Left kidney (tissue), 8 donors: ENCODE measurements around the gene TMEM80. TPM values are rescaled to one million over a fixed set of nuclear protein-coding genes. Genes with fewer than 3 reads are reported as not detected.
"Not testable (repeated sequence)": the region's sequence is repeated elsewhere in the genome, so short reads cannot be mapped to it uniquely, and the experiment has no call there.

Experiments used
- DNase-seq: peaks from one replicate; pipeline ENCODE4 v3.0.0-alpha.2; 2013
- long read RNA-seq, 8 donors: transcript quantifications; one replicate each; lab custom pipeline, GENCODE V29; 2026
- polyA plus RNA-seq: library from polyadenylated mRNA; unstranded; fragments of 120-200 nt; gene quantifications from one replicate; pipeline ENCODE4 v1.2.1, GENCODE V29; 2013; ENCODE audit not compliant: insufficient read length

TMEM80 gene
- polyA plus RNA-seq = 56.5 TPM
- long read RNA-seq, donor 1, partial matches to known transcripts = 8 of 16 reads
- long read RNA-seq, donor 1, other reads (novel, unspliced or antisense) = 7 of 16 reads
- long read RNA-seq, donor 2, partial matches to known transcripts = 10 of 15 reads
- long read RNA-seq, donor 2, other reads (novel, unspliced or antisense) = 5 of 15 reads
- long read RNA-seq, donor 3, partial matches to known transcripts = 6 of 11 reads
- long read RNA-seq, donor 3, other reads (novel, unspliced or antisense) = 5 of 11 reads
- long read RNA-seq, donor 4 = 0 reads
- long read RNA-seq, donor 5, partial matches to known transcripts = 0 of 20 reads
- long read RNA-seq, donor 5, other reads (novel, unspliced or antisense) = 20 of 20 reads
- long read RNA-seq, donor 6, partial matches to known transcripts = 7 of 7 reads
- long read RNA-seq, donor 6, other reads (novel, unspliced or antisense) = 0 of 7 reads
- long read RNA-seq, donor 7, partial matches to known transcripts = 0 of 1 reads
- long read RNA-seq, donor 7, other reads (novel, unspliced or antisense) = 0 of 1 reads
- long read RNA-seq, donor 8, partial matches to known transcripts = 5 of 5 reads
- long read RNA-seq, donor 8, other reads (novel, unspliced or antisense) = 0 of 5 reads

DNA sequence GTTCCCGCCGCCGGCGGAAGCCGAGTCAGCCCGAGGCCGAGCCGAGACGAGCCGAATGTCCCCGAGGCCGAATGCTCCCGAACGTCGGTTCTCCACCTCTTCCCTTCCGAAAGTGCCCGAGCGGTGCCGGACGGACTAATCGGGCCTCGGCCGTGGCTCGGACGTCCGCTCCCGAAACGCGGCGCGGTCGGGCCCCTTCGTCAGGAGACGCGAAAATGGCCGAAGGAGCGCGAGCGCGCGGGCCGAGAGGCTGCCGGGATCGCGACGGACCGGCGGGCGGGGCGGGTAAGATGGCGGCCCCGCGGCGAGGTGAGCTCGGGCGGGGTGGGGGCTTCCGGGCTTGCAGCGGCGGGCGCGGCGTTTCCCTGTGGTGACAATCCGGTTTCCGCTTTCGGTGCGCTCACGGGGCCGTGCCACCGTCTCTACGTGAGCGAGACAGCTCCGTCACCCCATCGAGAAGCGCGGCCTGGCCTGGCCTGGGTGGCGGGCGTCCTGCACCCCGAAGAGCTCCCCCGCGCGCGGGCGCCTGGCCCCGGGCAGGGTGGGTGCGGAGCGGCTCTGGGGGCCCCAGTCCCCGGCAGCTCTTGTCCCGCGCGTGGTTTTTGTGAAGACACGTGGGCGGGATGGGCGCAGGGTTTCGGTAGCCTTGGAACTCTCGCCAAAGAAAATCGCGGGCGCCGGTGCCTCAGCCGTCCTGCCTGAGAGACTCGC lies at the start of gene TMEM80:
TSS of gene TMEM80 (plus strand) at position 279 of the 711 bp plus-strand sequence. CDS start at position 291, 12 bp downstream.
- DNase-seq = peak; percentile 98

DNA sequence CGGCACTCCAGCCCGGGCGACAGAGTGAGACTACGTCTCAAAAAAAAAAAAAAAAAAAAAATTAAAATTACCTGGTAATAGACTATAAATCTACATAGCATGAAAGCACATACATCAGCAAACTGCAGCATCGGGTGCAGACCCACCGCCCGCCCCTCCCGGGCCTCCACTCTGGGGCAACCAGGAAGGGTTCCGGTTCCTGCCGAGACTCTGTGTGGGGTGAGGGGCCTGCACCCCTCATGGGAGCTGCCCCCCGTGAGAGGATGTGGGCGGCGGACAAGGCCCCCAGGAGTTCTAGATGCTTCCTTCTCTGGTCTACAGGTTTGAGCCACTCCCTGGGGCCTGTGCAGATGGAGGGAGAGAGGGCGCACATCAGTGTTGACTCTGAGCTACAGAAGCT lies 49.4 kb upstream of the TMEM80 start:
- DNase-seq = no peak

DNA sequence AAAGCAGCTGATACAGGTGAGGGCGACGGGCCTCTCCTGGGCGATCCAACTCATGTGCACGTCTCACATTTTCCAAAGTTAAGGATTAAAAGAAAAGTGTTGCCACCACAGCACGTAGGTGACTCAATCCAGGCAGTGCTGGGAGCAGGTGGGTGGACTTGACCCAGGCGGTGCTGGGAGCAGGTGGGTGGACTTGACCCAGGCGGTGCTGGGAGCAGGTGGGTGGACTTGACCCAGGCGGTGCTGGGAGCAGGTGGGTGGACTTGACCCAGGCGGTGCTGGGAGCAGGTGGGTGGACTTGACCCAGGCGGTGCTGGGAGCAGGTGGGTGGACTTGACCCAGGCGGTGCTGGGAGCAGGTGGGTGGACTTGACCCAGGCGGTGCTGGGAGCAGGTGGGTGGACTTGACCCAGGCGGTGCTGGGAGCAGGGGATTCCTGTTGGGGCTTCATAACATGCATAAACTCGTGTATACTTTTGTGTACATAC lies 47.9 kb upstream of the TMEM80 start:
- not testable (repeated sequence) for DNase-seq

DNA sequence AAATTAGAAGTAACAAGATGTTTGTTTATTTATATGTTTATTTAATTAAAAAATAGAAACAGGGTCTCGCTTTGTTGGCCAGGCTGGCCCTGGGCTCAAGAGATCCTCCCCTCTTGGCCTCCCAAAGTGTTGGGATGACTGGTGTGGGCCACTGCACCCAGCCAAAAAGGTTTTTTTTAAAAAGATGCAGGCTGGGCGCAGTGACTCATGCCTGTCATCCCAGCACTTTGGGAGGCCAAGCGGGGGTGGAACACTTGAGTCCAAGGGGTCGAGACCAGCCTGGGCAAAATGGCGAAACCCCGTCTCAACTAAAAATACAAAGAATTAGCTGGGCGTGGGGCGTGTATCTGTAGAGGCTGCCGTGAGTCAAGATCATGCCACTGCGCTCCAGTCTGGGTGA lies 45.1 kb upstream of the TMEM80 start:
- DNase-seq = no peak

DNA sequence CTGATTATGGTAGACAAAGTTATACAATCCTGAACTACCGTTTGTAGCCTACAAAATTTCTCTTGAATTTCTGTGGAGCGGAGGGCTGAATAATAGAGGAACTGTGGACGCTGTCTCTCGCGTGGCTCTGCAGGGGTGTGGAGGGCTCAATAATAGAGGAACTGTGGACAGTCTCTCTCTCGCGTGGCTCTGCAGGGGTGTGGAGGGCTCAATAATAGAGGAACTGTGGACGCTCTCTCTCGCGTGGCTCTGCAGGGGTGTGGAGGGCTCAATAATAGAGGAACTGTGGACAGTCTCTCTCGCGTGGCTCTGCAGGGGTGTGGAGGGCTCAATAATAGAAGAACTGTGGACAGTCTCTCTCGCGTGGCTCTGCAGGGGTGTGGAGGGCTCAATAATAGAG lies 42.5 kb upstream of the TMEM80 start:
- not testable (repeated sequence) for DNase-seq

DNA sequence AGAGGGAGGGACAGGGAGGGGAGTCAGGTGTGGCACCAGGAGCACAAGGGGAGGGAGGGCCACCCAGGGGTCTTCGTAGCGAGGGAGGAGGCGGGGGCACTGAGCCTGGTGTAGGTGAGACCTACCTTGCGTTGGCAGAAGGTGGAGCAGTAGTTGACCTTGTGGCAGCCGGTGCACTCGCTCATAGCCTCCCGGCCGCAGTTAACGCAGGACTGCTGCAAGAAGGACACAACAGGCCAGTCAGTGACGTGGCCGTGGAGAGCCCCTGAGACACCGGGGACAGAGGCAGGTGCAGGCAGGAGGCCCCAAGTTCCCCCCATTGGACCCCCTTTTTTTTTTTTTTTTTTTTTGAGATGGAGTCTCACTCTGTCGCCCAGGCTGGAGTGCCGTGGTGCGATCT lies 41.8 kb upstream of the TMEM80 start:
- no peak for DNase-seq

DNA sequence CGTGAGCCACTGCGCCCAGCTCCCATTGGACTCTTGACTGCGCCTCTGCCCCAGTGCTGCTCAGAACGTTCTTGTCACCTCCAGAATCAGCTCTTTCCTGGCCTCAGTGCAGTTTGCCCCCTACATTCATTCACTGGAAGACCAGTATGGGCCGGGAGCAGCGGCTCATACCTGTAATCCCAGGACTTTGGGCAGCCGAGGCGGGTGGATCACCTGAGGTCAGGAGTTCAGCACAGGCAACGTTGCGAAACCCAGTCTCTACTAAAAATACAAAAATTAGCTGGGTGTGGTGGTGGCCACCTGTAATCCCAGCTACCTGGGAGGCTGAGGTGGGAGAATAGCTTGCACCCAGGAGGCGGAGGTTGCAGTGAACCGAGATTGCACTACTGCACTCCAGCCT lies 41.2 kb upstream of the TMEM80 start:
- not testable (repeated sequence) for DNase-seq

DNA sequence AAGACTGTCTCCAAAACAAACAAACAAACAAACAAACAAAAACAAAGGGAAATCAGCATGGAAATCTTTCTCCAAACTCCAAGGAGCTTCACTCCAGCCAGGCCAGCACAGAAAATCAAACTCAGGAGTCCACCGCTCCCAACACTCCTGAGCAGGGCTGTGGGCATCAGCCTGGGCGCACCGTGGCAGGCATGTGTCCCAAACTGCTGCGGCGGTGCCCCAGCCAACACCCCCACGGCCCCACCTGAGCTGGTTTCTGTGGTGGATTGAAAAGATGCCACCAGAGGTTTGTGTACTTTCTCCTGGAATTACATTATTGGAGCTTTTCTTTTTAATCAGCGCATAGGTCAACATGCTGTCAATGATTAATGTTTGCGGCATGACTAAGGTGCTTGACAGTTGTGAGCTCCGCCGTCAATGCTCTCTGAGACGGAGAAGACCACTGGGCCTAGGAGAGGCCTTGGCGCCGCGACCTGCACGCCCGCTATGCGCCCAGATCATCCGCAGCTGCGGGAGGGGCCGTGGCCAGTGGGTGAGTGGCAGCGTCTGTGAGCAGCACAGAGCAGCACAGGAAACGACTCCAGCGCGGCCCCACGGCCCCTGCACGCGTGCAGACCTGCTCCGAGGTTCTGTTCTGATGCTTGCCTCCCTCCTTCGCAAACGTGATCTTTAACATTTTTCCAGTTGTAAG lies 40.4 kb upstream of the TMEM80 start:
- DNase-seq = no peak

DNA sequence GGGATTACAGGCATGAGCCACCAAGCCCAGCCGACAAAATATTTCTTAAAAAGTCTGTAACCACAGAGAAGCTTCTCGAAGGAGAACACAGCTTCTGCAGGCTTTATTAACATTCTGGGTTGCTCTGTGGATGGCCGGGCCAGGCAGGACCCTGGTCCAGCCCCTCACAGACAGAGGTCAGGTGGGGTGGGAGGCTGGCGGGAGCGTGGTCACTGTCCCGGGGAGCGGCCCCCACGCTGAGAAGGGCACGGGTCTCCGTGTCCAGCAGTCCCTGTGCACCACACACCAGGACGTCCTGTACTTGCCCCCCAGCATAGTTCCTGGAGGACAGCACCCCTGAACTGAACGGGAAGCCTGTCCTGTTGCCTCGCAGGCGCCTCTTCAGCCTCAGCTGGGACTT lies 39.2 kb upstream of the TMEM80 start:
- DNase-seq = no peak

DNA sequence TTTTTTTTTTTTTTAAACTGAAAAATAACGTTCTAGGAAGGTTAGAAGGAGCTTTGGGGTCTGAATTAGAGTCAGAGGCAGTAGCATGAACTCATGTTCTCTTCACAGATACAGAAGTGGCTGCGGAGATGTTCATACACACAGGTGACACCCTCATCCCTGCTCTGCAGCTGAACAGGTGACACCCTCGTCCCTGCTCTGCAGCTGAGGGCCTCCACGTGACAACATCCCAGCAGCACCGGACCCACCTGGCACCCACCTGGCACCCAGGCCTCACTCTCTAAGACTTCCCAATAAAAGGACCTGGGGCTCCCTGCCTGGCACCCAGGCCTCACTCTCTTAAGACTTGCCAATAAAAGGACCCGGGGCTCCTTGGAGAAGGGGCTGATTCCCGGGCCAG lies 38.8 kb upstream of the TMEM80 start:
- no peak for DNase-seq

DNA sequence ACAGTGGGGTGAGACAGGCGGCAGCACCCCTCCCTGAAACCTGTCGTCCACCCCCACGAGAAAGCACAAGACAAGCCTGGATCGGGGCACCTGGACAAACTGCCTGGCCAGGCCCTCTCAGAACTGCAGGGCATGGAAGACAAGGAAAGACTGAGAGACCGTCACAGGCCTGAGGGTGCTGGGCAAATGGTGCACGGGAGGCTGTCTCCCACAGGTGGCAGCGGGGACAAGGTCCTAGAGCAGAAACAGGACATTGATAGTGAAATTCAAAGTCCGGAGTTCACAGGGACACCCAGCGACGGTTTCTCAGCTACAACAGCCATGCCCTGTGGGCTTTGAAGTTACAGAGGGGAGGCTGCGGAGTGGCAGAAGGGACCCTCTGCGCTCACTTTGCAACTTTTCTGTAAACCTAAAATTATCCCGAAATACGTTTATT lies 37.9 kb upstream of the TMEM80 start:
- DNase-seq = no peak

DNA sequence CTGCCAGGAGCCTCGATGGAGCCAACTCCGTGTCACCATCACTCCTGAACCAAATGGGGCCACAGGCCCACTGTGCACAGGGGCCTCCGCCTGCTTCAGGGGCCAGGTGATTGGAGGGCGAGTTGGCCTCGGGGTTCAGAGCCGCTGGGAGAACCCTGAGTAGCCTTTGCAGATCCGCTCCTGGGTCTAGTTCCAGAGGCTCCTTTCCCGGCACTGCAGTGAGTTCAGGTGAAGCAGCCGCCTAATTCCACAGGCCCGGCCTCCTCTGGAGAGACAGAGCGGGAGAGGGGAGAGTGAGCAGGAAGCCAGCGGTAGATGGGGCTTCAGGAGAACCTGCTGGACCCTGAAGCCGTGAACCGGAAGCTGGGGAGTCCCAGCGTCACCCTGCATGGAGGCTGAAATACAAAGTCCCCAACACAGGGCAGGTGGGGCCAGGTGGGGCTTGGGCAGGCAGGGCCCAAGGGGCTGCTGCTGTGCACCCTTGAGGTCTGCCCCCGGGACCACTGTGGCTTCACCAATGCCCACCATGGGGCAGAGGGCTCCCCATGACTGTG lies 36.0 kb upstream of the TMEM80 start:
- no peak for DNase-seq

DNA sequence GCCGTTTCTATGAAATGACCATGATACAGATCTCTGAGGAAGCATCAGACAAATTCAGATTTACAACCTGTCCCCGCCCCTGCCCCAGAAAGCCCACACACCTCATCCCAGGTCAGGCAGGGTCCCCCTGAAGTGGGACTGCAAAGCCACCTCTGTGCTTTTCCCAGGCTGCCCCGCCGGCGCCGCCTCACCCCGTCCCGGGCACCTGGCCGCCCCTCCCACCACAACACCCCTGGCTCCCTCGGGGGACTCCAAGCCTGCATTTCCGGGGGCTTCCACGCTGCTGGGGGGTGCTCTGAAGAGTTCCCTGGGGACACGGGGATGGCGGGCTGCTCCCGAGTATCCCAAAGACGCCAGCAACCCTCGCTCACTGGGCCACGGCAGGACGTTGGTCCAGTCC lies 35.3 kb upstream of the TMEM80 start:
- DNase-seq = no peak

DNA sequence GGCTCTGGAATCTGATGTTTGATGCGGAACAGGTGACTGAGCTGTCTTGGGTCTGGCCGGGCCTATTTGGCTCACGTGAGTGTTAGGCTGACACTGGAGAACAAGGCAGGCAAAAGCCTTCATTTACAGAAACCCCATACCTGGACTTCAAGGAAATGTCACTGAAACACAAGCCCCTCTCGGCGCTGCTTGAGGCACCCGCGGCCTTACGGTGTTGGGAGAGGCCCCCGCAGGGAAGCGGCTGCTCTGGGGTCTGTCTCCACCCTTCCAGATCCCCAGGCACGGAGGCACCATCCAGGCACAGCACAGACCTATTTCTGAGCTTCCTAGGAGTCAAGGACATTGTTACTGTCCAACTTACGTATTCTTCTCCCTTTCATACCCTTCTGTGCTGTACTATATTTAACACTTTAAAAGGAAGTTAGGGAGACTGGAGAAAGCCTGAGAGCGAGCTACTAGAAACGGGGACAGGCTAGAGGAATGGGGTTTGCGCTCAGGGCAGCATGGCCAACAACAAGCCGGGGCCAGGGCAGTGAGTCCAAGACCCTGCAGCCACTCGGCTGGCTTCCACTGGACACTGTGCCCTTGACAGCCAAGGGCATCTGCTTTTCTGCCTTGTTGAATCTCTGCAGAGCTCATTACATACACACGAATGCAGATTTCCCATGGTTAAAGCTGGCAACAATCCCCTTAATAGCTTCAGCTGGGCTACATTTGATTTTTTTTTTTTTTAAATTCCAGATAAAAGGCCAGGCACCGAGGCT lies 34.8 kb upstream of the TMEM80 start:
- DNase-seq = no peak

DNA sequence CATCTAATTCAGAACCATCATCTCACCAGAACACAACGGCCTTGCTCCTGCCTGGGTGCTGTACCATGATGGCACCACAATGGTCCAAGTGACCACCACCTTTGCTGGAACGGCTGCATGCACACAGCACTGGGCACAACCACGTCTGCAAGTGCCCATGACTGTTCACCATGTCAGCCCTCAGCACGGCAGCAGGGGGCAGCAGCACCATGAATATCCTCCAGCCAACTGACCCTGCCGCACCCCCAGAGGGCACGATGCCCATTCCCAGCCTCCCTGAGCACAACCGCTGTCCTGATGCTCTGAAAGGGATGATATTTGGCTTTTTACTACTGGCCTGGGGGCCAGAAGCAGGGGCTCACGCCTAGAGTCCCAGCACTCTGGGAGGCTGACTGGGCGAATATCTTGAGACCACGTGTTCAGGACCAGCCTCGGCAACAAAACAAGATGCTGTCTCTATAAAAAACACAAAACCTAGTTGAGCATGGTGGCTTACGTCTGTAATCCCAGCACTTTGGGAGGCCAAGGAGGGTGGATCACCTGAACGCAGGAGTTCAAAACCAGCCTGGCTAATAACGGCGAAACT lies 32.8 kb upstream of the TMEM80 start:
- no peak for DNase-seq

DNA sequence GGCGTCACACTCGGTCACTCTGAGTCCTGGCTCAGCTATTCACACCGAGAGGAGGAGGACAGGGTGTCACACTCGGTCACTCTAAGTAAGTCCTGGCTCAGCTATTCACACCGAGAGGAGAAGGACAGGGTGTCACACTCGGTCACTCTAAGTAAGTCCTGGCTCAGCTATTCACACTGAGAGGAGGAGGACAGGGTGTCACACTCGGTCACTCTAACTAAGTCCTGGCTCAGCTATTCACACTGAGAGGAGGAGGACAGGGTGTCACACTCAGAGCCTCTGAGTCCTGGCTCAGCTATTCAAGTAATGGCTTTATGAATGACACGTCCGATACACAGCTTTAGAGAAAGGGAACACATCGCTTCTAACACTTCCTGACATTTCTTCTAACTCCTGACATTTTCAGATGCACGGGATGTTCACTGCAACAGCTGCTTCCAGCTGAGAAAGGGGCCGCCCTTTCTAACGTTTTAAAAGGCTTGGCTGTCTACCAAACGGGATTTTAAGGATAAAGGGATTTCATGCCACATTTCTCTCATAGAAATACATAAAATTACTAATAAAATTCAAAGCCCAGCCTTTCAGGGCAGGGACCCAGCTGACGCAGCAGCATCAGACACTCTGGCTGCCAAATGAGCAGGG lies 30.4 kb upstream of the TMEM80 start:
- DNase-seq = peak; percentile 46

DNA sequence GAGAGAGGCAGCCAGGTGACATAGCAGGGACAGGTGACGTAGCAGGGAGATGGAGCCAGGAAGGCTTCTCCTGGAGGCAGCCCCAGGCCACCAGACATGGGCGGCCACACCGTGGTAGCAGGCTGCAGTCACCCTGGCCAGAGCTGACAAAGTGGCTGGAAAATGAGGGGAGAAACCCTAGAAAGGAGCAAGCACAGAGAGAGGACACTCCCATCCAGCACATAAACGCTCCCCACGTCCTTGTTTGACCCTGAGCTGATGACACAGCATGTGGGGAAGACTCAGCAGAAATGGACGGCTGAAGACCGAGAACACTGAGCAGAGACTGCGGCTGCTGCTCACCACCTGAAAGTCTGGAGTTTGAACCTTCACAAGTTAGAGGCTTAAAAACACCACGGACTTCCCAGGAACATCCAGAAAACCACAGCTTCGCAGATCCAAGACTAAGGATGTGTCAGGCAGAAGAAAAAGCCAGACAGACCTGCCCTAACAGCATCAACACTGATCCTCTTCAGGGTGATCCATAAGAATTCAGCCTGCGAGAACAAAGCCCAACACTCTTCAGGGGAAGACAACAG lies 29.8 kb upstream of the TMEM80 start:
- no peak for DNase-seq

DNA sequence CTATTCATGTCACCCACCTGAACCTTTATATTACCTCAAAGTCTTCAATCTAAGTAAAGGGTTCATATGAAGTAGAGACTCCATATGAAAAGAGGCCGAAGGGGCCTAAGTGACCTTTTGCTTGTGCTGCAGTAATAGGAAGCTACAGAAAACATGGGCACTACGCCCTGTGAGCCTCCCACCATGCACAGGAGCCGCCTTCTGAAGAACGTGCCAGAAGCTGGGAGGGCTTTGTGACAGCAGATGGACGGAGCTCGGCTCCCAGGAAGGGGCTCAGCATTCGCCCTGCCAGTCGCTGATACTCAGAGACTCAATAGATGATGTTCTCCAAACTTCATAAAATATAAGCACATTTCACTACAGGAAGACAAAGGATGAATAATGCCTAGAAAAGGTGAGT lies 21.8 kb upstream of the TMEM80 start:
- no peak for DNase-seq

DNA sequence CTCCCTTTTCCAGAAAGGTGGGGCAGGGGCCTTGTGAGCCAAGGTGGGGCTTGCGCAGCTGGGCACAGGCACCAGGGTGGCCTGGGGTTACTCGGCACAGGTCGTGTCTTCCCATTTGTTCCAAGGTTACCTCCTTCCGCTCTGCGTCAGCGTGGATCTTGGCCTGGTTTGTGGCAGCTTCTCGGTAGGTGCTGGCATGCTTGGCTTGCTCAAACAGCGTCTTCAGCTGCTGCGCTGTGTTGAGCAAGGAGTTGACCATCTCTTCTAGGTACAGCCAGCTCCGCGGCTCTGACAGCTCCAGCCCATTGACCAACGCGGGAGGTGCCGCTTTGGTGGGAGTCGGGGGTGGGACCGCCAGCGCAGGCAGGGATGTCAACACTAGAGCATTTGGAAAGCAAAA lies 21.2 kb upstream of the TMEM80 start:
- DNase-seq = no peak

DNA sequence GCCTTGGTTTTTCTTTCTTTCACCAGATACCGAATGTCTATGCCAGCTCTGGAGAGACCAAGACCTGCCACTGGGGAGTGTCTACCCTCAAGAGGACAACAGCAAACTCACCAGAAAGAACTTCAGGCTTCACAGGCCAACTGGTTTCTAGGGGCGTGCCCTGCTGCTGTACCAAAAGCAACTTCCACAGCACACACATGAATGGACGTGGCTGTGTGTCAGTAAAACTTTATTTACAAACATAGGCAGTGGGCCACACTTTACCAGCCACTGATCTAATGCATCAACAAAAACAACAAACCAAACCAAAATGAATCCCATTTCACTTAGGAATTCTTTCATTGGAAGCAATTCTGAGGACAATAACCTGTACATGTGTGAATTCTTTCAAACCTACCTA lies 17.3 kb upstream of the TMEM80 start:
- no peak for DNase-seq
